ENCODE results near the gene ACACA.

Gene ACACA

GRCh38 chr17:37142294-37142896, 264.2 kb downstream of the ACACA start:
- Histone ChIP-seq H3K27me3 (no peaks in the 10 kb centered on the region), H3K36me3 (peaks cover 0 to 10% (median 0%) of the 10 kb centered on the region in 3 donors), H3K4me1 (no peaks in the 10 kb centered on the region), H3K9me3 (no peaks in the 10 kb centered on the region), H3K4me3 (no peak overlapping the region), H3K27ac (no peak overlapping the region)
- TF ChIP-seq CTCF (IDR thresholded peaks at IDR 0.05), result no peak
- intact Hi-C loops (cut with DNase I; ENCODE audit: low total_unique reads), result loop anchor here (10.0 kb wide), 1 partner anchor 1902 kb away; no protein-coding TSS in a partner anchor
- DNase-seq, result no peak

GRCh38 chr17:37138571-37139120, 268.0 kb downstream of the ACACA start:
- Histone ChIP-seq H3K4me3 (no peak overlapping the region), H3K27ac (no peak overlapping the region), H3K36me3 (peaks cover 0 to 11% (median 0%) of the 10 kb centered on the region in 3 donors), H3K27me3 (no peaks in the 10 kb centered on the region), H3K4me1 (no peaks in the 10 kb centered on the region), H3K9me3 (no peaks in the 10 kb centered on the region)
- intact Hi-C loops (cut with DNase I; ENCODE audit: low total_unique reads), result no loop called here
- no peak for DNase-seq
- no peak for TF ChIP-seq CTCF (IDR thresholded peaks at IDR 0.05)

GRCh38 chr17:37137906-37138514, 268.6 kb downstream of the ACACA start:
- intact Hi-C loops (cut with DNase I; ENCODE audit: low total_unique reads), result no loop called here
- TF ChIP-seq CTCF (IDR thresholded peaks at IDR 0.05), result no peak

GRCh38 chr17:37137070-37137610, 269.5 kb downstream of the ACACA start:
- no peak overlapping the region for H3K27ac ChIP-seq
- no peaks in the 10 kb centered on the region for H3K27me3 ChIP-seq
- H3K36me3 ChIP-seq, result peaks cover 0 to 8% (median 0%) of the 10 kb centered on the region in 3 donors
- no peaks in the 10 kb centered on the region for H3K9me3 ChIP-seq
- TF ChIP-seq CTCF (IDR thresholded peaks at IDR 0.05), result no peak
- H3K4me3 ChIP-seq, result no peak overlapping the region
- H3K4me1 ChIP-seq, result no peaks in the 10 kb centered on the region
- DNase-seq, result no peak
- intact Hi-C loops (cut with DNase I; ENCODE audit: low total_unique reads), result no loop called here

More at GRCh38 chr17:37137906-37138514, 268.6 kb downstream of the ACACA start:
- DNase-seq, result no peak
- Histone ChIP-seq H3K27ac (no peak overlapping the region), H3K4me3 (no peak overlapping the region), H3K27me3 (no peaks in the 10 kb centered on the region), H3K4me1 (no peaks in the 10 kb centered on the region), H3K36me3 (peaks cover 0 to 8% (median 0%) of the 10 kb centered on the region in 3 donors), H3K9me3 (no peaks in the 10 kb centered on the region)

GRCh38 chr17:37135576-37135975, 271.1 kb downstream of the ACACA start:
- H3K4me1 ChIP-seq, result no peaks in the 10 kb centered on the region
- DNase-seq, result no peak
- no peak for TF ChIP-seq CTCF (IDR thresholded peaks at IDR 0.05)
- no peak overlapping the region for H3K4me3 ChIP-seq
- H3K9me3 ChIP-seq, result no peaks in the 10 kb centered on the region
- no peaks in the 10 kb centered on the region for H3K27me3 ChIP-seq
- intact Hi-C loops (cut with DNase I; ENCODE audit: low total_unique reads), result no loop called here
- H3K27ac ChIP-seq, result no peak overlapping the region
- H3K36me3 ChIP-seq, result peaks cover 0 to 8% (median 0%) of the 10 kb centered on the region in 3 donors
